Omental fat pad (tissue), 4 donors: ENCODE data around the gene DGKB. TPM values are rescaled to one million over a fixed set of nuclear protein-coding genes. Genes with fewer than 3 reads are reported as not detected.
"Not testable (repeated sequence)": the region's sequence is repeated elsewhere in the genome, so short reads cannot be mapped to it uniquely, and the experiment has no call there.

ENCODE experiments used
- ATAC-seq: fragments of 150-250 bp; one replicate; pipeline ENCODE4 v1.9.1; 2016; ENCODE audit warnings: mild to moderate bottlenecking, moderate library complexity; ENCODE audit not compliant: low FRiP score
- DNase-seq: peaks from one replicate; pipeline ENCODE4 v3.0.0-alpha.2; 2019; ENCODE audit warnings: low spot score
- total RNA-seq, 4 donors: library from RNA; depleted of rRNA; stranded (reverse); fragments of >200 nt; gene quantifications; one replicate each; pipeline ENCODE4 v1.1.0, GENCODE V29; 2016
- TF ChIP-seq, protein P1 (sequence below), 3 donors: fragments of 450-650 bp; IDR thresholded peaks; one replicate each; pipeline ENCODE4 v1.5.1; 2016 to 2017; ENCODE audit warnings: antibody characterized with exemption in 3 of 3, mild to moderate bottlenecking in 3 of 3, moderate library complexity in 2 of 3

DGKB gene
- total RNA-seq, 4 donors from 2014 or later, result 0.12 to 2.8 TPM; not detected in 2

DNA sequence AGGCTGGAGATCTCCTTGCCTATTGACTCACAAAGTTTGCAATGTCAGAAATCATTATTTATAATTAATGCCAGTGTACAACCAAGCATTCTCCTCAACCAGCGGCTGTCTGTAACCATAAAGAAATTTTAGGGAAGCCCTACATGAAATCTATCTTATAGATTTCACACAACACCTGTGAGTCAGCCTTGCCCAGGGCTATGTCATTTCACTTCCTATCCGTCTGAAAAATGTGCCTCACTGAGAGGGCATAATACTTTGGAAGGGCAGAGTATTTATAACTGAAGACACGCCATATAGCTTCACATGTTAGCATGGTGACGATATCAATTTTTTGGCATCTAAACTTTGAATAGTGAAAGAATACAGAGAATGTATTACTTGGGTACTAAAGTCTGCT is 616.5 kb downstream of the DGKB start:
- ATAC-seq (no peak), DNase-seq (no peak)
- TF ChIP-seq, protein P1, sequence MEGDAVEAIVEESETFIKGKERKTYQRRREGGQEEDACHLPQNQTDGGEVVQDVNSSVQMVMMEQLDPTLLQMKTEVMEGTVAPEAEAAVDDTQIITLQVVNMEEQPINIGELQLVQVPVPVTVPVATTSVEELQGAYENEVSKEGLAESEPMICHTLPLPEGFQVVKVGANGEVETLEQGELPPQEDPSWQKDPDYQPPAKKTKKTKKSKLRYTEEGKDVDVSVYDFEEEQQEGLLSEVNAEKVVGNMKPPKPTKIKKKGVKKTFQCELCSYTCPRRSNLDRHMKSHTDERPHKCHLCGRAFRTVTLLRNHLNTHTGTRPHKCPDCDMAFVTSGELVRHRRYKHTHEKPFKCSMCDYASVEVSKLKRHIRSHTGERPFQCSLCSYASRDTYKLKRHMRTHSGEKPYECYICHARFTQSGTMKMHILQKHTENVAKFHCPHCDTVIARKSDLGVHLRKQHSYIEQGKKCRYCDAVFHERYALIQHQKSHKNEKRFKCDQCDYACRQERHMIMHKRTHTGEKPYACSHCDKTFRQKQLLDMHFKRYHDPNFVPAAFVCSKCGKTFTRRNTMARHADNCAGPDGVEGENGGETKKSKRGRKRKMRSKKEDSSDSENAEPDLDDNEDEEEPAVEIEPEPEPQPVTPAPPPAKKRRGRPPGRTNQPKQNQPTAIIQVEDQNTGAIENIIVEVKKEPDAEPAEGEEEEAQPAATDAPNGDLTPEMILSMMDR (IDR thresholded peaks at IDR 0.05), result no peak

DNA sequence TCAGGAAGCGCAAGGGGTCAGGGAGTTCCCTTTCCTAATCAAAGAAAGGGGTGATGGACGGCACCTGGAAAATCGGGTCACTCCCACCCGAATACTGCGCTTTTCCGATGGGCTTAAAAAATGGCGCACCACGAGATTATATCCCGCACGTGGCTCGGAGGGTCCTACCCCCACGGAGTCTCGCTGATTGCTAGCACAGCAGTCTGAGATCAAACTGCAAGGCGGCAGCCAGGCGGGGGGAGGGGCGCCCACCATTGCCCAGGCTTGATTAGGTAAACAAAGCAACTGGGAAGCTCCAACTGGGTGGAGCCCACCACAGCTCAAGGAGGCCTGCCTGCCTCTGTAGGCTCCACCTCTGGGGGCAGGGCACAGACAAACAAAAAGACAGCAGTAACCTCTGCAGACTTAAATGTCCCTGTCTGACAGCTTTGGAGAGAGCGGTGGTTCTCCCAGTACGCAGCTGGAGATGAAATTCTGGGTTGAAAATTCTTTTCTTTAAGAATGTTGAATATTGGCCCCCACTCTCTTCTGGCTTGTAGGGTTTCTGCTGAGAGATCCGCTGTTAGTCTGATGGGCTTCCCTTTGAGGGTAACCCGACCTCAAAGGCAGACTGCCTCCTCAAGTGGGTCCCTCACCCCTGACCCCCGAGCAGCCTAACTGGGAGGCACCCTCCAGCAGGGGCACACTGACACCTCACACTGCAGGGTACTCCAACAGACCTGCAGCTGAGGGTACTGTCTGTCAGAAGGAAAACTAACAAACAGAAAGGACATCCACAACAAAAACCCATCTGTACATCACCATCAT is 623.3 kb downstream of the DGKB start:
- not testable (repeated sequence) for DNase-seq, ATAC-seq

DNA sequence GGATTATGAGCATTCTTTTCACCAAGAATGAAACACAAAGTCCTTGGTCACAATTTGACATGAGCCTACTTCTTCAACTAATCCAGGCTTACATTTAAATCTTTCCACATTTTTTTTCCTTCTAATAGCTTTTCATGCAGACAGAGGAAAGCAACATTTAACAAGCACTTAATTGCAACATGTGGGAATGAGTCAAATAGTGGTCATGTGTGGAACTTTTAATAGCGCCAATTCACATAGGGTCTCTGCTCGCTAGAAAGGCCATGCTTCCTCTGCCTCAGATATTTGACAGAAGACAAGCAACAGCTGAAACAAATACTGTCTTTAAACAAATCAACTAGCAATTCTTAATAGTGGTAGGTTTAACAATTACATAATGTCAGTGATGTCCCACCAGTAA is 627.2 kb downstream of the DGKB start:
- TF ChIP-seq, protein P1 (IDR thresholded peaks at IDR 0.05), result no peak
- ATAC-seq (no peak), DNase-seq (no peak)

DNA sequence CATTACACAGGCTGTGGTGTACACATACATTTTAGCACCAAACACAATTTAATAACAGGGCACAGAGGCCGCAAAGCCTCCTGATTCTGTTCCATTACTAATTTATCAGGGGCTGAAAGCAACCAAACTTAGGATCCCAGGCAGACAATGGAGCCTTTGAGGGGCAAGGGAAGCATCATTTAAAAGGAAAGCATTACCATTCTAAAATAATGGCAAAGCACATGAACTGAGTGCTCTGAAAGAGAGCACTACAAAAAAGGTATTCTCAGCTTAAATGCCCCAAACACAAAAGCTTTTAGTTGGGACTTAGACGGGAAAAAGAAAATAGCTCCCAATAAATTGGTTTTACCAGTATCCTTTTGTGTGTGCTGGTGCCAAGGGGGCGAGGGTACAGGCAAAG is 631.1 kb downstream of the DGKB start:
- ATAC-seq (no peak), DNase-seq (no peak)
- TF ChIP-seq, protein P1 (IDR thresholded peaks at IDR 0.05), result no peak

DNA sequence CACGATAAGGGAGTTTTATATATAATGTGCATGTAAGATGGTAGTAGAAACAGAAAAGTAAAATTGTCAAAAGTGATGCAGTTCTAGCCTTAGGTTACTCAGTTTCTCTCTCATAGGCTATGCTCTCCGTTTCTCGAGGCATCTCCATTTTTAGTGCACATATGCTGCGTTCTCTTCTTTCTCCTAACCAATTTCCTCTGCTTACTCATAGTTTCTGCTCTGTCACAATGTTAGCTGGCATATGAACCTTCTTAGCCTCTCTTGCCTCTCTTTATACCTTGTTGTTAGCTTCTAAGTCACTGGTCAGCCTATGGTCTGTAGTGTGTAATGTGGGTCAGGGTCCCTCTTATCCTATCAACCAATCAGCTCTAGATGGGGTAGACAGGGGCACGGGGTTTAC is 632.5 kb downstream of the DGKB start:
- no peak for DNase-seq

DNA sequence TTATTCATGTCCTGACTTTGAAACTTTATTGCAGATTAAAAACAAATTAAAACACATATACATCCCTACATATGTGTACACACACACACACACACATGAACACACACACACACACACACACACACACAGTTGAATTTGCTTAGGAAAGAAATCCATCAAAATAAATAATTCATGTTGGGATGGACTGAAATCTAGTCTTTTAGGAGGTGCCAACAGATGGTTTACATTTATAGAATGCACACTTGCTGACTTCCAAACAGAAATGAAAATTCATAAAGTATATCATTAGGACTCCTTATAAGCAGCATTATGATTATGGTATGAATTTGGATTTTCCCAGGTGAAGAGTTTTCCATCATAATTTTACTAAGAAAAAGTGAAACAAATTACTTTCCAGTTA is 642.5 kb downstream of the DGKB start:
- DNase-seq, result no peak
- no peak for ATAC-seq
- TF ChIP-seq, protein P1 (IDR thresholded peaks at IDR 0.05), result no peak

More for the DNA sequence above, 632.5 kb downstream of the DGKB start:
- TF ChIP-seq, protein P1 (IDR thresholded peaks at IDR 0.05), result no peak
- ATAC-seq, result no peak

DNA sequence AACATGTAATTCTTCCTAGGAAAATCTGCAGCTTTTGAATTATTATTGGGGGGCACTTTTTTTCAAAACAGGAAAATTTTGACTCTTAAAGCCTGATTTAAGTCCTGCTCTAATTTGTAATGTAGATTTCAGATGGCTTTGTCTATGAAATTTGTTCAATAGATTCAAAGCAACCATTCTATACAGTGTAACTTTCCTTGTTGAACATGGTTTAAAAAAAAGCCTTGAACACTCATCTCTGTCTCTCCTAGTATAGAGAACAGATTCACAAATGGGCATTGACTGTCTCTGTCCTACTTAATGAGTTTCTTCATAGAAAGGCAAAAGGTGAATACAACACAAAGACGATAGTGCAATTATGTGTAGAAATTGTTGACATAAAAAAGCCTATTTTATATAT is 643.7 kb downstream of the DGKB start:
- DNase-seq (no peak), ATAC-seq (no peak)
- TF ChIP-seq, protein P1 (IDR thresholded peaks at IDR 0.05), result no peak
